Sciatic nerve (tissue), 2 donors: ENCODE results near the gene PROS1. TPM values are rescaled to one million over a fixed set of nuclear protein-coding genes. Genes with fewer than 3 reads are reported as not detected.
A peak's percentile ranks its signal among the peaks of the same experiment; 100 is the strongest.

Experiments used
- ATAC-seq: fragments of 200-7000 bp; cut with Tn5 transposase; one replicate; pipeline ENCODE4 v1.9.1; 2020; ENCODE audit warnings: mild to moderate bottlenecking, moderate library complexity
- DNase-seq: peaks from one replicate; pipeline ENCODE4 v3.0.0-alpha.2; 2020; ENCODE audit warnings: low spot score
- intact Hi-C: fragments of 100-400 bp; cut with DNase I; formaldehyde crosslinking; loops from one replicate; pipeline ENCODE4 v1.14.2; 2022
- total RNA-seq: library from RNA; stranded (reverse); fragmentation: NEBNext Ultra II Directional; extraction: Animal tissue kit (Norgen Biotek cat#: 25700); gene quantifications from one replicate; pipeline ENCODE4 v1.2.1, GENCODE V29; 2021
- donor health status: DM: no; HTN: no; CAD: no.
- donor health status: DM: no; HTN: no; CAD: no.

PROS1 gene
- 261 TPM for total RNA-seq

GRCh38 chr3:93973131-93974126 lies at the start of gene PROS1:
Gene PROS1, minus strand, starts transcription at chr3:93973896. Its CDS starts 147 bp downstream, at chr3:93973749.
- DNase-seq = peak; percentile 93
- peak; percentile 97 for ATAC-seq
- intact Hi-C loops = no loop called here

- DNase-seq (no peak), ATAC-seq (no peak)
- intact Hi-C loops = no loop called here
These were observed 46.6 kb upstream of the PROS1 start for GRCh38 chr3:94020293-94020692.

GRCh38 chr3:94019659-94020058 lies 46.0 kb upstream of the PROS1 start:
- intact Hi-C loops = no loop called here
- ATAC-seq = no peak
- DNase-seq = no peak

- ATAC-seq = no peak
- DNase-seq = no peak
- intact Hi-C loops = no loop called here
These were observed 41.3 kb upstream of the PROS1 start for GRCh38 chr3:94015025-94015424.

- intact Hi-C loops = no loop called here
- no peak for ATAC-seq
- no peak for DNase-seq
These were observed 38.5 kb upstream of the PROS1 start for GRCh38 chr3:94012185-94012584.

GRCh38 chr3:94011233-94011711 lies 37.6 kb upstream of the PROS1 start:
- ATAC-seq = no peak
- intact Hi-C loops = no loop called here
- no peak for DNase-seq

GRCh38 chr3:94009608-94010007 lies 35.9 kb upstream of the PROS1 start:
- intact Hi-C loops = no loop called here
- ATAC-seq (no peak), DNase-seq (no peak)

- intact Hi-C loops = no loop called here
- DNase-seq (no peak), ATAC-seq (no peak)
These were observed 34.6 kb upstream of the PROS1 start for GRCh38 chr3:94008253-94008652.

- DNase-seq (no peak), ATAC-seq (peak; percentile 72)
- intact Hi-C loops = no loop called here
These were observed 30.7 kb upstream of the PROS1 start for GRCh38 chr3:94004301-94004910.

GRCh38 chr3:94001827-94002495 lies 28.3 kb upstream of the PROS1 start:
- ATAC-seq (no peak), DNase-seq (no peak)
- intact Hi-C loops = no loop called here

- no peak for DNase-seq
- no peak for ATAC-seq
- intact Hi-C loops = no loop called here
These were observed 27.5 kb upstream of the PROS1 start for GRCh38 chr3:94001191-94001590.

- intact Hi-C loops = no loop called here
- no peak for ATAC-seq
- DNase-seq = no peak
These were observed 20.4 kb upstream of the PROS1 start for GRCh38 chr3:93994056-93994455.

GRCh38 chr3:93992207-93992606 lies 18.5 kb upstream of the PROS1 start:
- DNase-seq (no peak), ATAC-seq (no peak)
- intact Hi-C loops = no loop called here

- ATAC-seq (no peak), DNase-seq (no peak)
- intact Hi-C loops = no loop called here
These were observed 17.9 kb upstream of the PROS1 start for GRCh38 chr3:93991631-93992030.

GRCh38 chr3:93989241-93989640 lies 15.5 kb upstream of the PROS1 start:
- intact Hi-C loops = no loop called here
- DNase-seq (no peak), ATAC-seq (no peak)

GRCh38 chr3:93988764-93989163 lies 15.1 kb upstream of the PROS1 start:
- no peak for DNase-seq
- ATAC-seq = no peak
- intact Hi-C loops = no loop called here

GRCh38 chr3:93988283-93988682 lies 14.6 kb upstream of the PROS1 start:
- DNase-seq (no peak), ATAC-seq (no peak)
- intact Hi-C loops = no loop called here

- intact Hi-C loops = no loop called here
- DNase-seq = no peak
- no peak for ATAC-seq
These were observed 10.9 kb upstream of the PROS1 start for GRCh38 chr3:93984618-93985017.

GRCh38 chr3:93983408-93983807 lies 9.7 kb upstream of the PROS1 start:
- intact Hi-C loops = no loop called here
- DNase-seq (no peak), ATAC-seq (no peak)

- no peak for DNase-seq
These were observed 8.0 kb upstream of the PROS1 start for GRCh38 chr3:93981649-93982048.

More at GRCh38 chr3:93981649-93982048, 8.0 kb upstream of the PROS1 start:
- intact Hi-C loops = no loop called here
- no peak for ATAC-seq
